NK-92 treated with Interleukin-12 subunit alpha and Interleukin-12 subunit beta, amount 100 ng/mL, for 24 hours (cell line): ENCODE measurements around the gene ELFN1.

ENCODE experiments used
- DNase-seq: peaks from one replicate; lab custom pipeline; 2025; lab: John Stamatoyannopoulos, UW

ELFN1 gene

DNA sequence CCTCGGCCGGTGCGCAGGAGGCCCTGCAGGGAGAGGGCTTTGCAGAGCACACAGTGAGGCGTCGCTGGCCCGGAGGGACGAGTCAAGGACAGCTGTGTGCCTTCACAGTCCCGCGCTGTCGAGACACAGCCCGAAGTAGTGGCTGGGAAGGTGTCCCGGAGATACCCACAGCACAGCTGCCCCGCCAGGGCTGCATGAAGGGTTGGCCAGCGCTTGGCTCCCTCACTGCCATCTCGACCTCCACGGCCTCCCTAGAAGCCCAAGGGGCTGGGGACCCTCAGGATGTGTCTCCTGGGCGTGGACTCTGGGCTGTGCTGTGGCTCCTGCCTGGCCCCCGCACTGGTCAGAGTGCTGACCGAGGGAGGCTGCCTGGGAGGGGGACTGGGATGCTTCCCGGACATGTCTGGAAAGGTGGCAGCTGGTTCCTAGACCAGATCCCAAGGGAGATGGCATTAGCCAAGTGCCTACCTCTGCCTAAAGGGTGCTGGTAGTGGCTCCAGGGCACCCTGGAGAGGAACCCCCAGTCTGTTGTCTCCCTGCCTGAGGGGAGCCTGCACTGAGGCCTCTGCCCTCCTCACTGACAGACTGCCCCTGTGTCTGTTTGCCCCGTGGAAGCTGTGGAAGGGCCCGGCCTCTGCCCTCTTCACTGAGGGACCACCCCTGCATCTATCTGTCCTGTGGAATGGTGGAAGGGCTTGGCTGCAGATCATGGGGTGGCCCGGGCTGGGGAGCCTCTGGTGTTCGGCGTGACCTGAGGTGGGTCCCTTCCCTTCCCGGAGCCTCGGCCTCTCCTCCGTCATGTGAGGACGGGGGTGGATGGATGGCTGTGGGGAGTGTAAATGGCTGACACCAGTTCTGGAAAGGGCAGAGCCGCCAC lies 5.8 kb downstream of the ELFN1 start:
- no peak for DNase-seq

DNA sequence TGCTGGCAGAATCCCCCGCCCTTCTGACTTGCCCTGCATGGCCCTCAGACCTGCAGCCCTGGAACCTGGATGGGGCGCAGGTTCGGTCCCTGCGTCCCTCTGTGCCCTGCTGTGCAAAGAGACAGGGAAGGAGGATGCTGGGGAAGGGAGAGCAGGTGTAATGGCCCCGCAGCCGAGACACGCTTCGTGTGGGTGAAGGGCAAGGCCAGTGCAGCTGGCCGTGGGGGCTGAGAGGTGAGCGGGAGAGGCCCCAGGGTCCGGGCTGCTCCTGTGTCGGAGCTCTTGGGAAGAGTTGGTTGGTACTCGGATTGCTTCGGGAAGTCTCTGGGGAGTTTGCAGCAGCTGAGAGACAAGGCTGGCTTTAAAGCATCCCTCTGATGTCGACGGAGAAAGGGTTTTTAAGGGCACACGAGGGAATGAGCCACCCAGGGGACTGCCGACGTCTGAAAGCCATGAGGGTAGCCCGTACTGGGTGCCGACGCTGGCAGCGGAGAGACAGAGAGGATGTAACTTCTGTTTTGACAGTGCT lies 6.5 kb downstream of the ELFN1 start:
- no peak for DNase-seq

DNA sequence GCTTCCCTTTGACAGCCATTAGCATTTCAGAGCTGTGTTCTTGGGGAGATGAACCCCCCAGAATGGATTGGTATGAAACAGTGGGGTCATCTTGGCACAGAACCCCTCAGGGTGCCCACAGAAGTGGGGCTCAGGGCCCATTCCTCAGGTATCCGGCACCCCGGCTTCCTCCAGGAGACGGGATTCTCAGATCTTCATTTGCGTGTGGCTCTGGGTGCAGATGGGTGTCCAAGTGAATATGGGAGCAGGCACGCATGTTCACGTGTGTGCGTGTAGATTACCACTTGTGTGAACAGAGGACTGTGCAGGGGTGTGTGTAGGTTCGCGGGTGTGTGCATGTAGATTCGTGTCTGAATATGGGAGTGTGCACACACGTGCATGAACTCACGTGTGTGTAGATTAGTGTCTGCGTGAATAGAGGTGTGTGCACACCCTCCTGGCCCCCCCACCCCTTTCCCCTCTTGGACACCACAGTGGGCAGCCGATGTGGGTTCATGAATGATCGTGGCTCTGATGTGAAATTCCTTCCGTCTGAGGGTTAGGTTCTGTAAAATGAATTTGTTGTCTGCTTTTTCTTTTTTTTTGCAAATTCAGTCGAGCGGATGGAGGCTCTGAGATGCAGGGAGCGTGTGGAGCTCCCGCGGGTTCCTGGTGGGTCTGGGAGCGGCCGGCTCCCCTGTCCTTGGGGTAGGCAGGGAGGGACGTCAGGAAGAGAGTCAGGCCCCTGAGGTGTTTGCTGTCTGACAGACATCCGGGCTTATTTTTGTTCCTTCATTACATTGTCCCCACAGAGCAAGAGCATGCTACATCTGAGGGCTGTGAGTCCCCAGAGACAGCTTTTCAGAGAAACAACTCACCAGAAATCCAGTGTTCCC lies 7.4 kb downstream of the ELFN1 start:
- DNase-seq: no peak

DNA sequence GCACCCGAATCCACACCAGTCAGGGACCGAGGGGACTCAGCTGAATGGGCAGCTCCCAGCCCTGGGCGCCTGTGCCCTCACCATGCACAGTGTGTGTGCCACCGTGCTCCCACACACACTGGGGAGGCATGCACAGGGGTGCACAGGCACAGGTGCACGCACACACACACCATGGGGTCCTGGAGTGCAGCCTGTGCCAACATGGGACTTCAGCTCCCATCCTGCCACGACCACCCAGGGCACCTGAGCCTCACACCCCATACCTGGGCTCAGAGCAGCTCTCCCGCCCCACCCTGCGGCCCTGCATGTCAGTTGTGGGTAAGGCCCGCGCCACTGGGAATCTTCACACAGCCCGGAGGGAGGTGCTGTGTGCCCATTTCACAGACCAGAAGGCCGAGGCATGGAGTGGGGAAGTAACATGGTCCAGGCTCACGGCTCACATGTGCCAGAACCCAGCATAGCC lies 8.0 kb downstream of the ELFN1 start:
- DNase-seq: no peak

- DNase-seq: no peak
These were observed 8.7 kb downstream of the ELFN1 start for GRCh38 chr7:1678571-1679325.

DNA sequence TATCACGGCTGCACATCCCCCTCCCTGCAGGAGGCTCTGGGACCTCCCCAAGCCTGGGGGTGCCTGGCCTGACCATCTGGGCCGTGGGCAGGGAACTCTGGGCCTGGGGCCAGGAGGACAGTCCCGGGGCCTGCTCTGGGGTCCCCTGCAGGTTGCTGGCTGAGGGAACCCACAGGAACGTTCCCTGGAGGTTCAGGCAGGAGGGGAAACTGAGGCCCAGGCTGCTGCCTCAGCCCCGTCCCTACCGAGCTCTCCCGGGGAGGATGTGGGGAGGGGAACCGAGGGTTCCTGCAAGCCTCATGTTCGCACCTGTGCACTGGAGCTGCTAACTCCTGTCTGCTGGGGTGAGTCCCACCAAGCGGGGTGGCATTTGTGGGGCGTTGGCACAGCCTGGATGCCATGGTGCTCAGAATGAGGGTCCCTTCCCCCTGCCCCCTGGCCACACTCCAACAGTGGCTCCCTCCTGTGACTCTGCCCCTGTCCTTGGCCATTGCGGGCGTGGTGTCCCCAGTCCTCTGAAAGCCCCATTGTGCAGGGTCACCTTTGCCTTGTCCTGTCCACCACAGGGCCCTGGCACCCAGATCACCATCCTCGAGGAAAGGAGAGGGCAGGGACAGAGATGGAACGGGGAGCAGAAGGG lies 9.4 kb downstream of the ELFN1 start:
- no peak for DNase-seq

DNA sequence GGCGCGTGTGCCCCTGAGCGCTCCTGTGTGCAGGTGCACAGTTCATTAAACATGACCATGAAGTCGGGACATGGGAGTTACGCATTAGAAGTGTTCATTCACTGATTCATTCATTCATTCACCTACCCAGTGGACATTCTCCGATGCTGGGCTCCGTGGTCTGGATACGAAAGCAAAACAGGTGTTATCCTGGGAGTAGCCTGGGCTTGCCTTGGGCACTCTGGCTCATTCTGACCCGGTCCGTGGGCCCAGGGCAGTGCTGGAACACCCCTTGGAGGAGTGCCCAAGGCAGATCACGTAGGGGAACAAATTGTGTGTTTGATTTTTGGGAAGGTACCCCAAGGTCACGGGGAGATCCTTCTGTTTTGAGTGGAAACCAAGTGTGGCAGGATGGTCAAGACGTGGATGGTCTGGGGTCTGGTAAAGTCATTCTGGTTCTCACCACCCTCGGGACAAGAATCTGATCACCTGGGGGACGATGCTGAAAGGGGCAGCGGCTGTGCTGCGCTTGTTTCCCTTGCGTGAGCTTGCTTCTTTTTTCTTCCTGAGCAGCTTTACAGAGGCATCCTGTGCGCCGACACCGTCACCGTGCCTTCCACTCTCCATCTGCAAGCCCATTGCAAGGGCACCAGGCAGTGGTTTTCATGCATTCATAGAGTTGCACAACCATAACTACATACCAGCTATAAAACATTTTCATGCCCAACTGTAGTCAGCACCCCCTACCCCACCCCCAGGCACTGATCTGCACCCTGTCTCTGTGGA lies 10.1 kb downstream of the ELFN1 start:
- no peak for DNase-seq

DNA sequence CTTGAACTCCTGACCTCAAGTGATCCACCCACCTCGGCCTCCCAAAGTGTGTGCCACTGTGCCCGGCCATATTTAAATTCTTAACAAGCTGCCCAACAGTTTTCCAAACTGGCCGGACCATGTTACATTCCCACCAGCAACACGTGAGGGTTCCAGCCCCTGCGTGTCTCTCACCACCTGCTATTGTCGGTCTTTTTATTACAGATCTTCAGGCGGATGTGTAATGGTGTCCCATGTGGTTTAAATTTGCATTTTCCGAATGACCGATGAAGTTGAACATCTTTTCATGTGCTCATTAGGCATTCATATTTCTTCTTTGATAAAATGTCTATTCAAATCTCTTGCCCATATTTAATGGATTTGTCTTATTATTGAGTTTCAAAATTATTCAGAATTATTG lies 11.5 kb downstream of the ELFN1 start:
- DNase-seq: no peak

DNA sequence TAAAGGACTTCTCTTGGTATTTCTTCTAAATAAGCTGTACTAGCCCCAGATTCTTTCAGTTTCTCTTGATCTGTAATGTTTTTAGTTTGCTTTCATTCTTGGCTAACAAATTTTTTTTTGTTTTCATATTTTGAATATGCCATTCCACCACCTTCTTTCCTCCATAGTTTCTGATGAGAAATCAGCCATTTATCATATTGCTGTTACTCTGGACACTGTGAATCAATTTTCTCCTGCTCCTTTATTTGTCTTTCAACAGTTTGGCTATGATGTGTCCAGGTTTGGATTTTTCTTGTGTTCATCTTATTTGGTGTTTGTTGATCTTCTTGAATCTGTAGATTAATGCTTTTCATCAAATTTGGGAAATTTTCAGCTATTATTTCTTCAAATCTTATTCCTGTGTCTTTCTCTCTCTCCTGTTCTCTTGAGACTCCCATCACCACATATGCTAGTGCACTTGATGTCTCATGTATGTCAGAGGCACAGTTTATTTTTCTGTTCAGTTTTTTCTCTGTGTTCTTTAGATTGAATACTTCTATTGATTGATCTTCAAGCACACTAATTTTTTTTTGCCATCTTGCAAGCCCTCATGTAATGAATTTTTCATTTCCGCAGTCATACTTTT lies 15.0 kb downstream of the ELFN1 start:
- no peak for DNase-seq

GRCh38 chr7:1688542-1688941 lies 18.5 kb downstream of the ELFN1 start:
- no peak for DNase-seq

DNA sequence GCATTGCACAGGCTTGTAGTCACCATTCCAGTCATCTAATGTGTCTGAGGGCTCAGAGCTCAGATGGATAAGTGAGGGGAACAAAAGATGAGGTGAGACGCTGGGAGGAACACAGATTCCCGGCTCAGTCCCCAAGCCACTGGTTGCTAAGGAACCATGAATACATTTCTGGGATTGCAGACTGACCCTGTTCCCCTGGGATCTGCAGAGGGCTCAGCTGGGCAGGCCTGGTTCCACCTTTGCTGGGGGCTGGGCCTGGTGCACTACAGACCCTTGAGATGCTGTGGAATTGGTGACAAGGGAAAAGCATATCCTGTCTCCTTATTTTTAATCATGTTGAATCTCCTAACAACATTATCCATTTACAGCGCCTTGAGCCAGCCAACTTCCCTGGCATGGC lies 19.2 kb downstream of the ELFN1 start:
- DNase-seq: no peak

DNA sequence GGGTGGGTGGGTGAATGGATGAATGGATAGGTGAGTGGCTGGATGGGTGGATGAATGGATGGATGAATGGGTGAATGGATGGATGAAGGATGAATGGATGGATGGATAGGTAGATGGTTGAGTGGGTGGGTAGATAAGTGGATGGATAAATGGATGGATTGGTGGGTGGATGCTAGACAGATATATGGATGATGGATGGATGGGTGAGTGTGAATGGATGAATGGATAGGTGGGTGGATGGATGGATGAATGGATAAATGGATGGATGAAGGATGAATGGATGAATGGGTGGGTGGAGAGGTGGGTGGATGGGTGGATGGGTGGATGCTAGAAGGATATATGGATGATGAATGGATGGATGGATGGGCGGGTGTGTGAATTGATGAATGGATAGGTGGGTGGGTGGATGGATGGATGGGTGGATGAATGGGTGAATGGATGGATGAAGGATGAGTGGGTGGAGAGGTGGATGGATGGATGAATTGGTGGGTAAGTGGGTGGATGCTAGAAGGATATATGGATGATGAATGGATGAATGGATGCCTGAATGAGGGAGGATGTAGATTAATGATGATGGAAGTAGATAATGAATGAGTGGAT lies 20.4 kb downstream of the ELFN1 start:
- DNase-seq: no peak

GRCh38 chr7:1691096-1691495 lies 21.0 kb downstream of the ELFN1 start:
- DNase-seq: no peak

DNA sequence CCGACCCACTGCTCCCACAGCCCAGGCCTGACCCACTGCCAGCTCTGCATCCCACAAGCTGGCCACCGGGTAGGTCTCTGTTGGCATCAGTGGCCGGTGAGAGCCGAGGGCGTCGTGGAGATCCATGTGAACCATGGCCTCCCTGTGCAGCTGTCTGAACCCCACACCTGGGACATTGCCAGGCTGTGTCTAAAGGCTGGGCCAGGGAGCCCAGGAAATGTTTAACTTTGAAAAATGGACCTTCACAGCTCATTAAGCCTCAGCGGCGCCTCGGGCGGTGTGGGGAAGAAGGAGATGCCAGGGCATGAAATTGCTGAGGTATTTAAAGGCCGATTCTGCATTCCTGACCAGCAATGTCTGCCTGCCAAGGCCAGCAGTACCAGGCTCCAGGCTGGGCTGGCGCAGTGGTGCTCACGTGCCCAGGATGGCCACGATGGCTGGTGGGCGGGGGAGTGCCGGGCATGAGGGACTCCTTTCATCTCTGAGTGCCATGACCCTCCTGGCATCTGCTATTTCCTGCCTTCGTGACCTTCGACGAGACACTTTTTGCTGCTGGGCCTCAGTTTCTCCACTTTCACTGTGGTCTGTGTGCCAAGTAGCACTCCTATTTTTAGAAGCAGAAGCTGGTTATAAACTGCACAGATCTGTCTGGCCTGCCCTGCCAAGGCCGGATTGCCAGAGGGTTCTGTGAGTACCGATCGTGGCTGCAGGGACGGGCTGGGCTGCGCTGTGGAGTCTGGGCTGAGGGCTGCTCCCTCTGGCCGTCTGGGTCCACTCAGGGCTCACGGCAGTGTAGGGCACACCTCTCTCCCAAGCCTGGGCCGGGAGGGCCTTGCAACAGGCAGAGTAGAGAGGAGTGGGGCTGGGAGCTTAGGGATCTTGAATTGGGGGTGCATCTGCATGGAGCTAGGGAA lies 21.8 kb downstream of the ELFN1 start:
- DNase-seq: no peak

- no peak for DNase-seq
These were observed 22.7 kb downstream of the ELFN1 start for GRCh38 chr7:1692515-1693418.

- DNase-seq: no peak
These were observed 23.4 kb downstream of the ELFN1 start for GRCh38 chr7:1693419-1693990.

GRCh38 chr7:1693991-1694524 lies 24.0 kb downstream of the ELFN1 start:
- no peak for DNase-seq
